HEK293 (cell line): ENCODE measurements around the gene RITA1.
A peak's percentile ranks its signal among the peaks of the same experiment; 100 is the strongest.

Source experiments
- CTCF ChIA-PET: fragments of 350-600 bp; formaldehyde crosslinking; extraction: SDS; loops from one replicate; lab custom pipeline; 2021; ENCODE audit warnings: antibody characterized with exemption; lab: Yijun Ruan, JAX
- POLR2A ChIA-PET: fragments of 300-600 bp; formaldehyde crosslinking; extraction: SDS; loops from one replicate; lab custom pipeline; 2020; ENCODE audit warnings: antibody characterized with exemption, inconsistent platforms; lab: Yijun Ruan, JAX
- H3K27ac ChIP-seq: fragments of 200-500 bp; sonication (Bioruptor generic); 2 replicates; pipeline ENCODE4 v1.5.1; 2014; ENCODE audit warnings: low read depth, low read length, control low read depth, inconsistent platforms; ENCODE audit errors: extremely low read depth
- H3K36me3 ChIP-seq, 2 experiments: fragments of 200-500 bp in 1 of 2; sonication (Bioruptor generic) in 1 of 2; 1 replicate in 1 of 2; 2 replicates in 1 of 2; pipeline ENCODE4 v1.5.1; 2014 to 2017; ENCODE audit warnings: inconsistent platforms in 2 of 2, low read length in 2 of 2; ENCODE audit not compliant: control insufficient read depth in 2 of 2, insufficient read depth in 1 of 2
- H3K4me1 ChIP-seq: fragments of 200-500 bp; sonication (Bioruptor generic); 2 replicates; pipeline ENCODE4 v1.5.1; 2014; ENCODE audit warnings: mild to moderate bottlenecking, low read length, inconsistent platforms; ENCODE audit not compliant: control insufficient read depth, insufficient read depth
- H3K4me3 ChIP-seq: 2 replicates; pipeline ENCODE4 v1.5.1; 2011; ENCODE audit warnings: low read depth, mild to moderate bottlenecking, control low read depth, low read length, moderate library complexity
- H3K9me3 ChIP-seq: fragments of 200-500 bp; sonication (Bioruptor generic); 2 replicates; pipeline ENCODE4 v1.5.1; 2014; ENCODE audit warnings: low read depth, low read length, inconsistent platforms; ENCODE audit not compliant: control insufficient read depth, insufficient read depth
- HOXD13 ChIP-seq: sonication (generic); formaldehyde crosslinking; IDR thresholded peaks from 2 replicates; pipeline ENCODE4 v1.8.0; 2022; ENCODE audit warnings: missing genetic modification reagents, borderline replicate concordance
- RBAK ChIP-seq: fragments of 450-650 bp; formaldehyde crosslinking; IDR thresholded peaks from 2 replicates; pipeline ENCODE4 v1.5.1; 2016; ENCODE audit warnings: missing biosample characterization, missing genetic modification characterization
- ZNF121 ChIP-seq: fragments of 450-650 bp; formaldehyde crosslinking; IDR thresholded peaks from 2 replicates; pipeline ENCODE4 v1.5.1; 2016; ENCODE audit warnings: missing biosample characterization, missing genetic modification characterization
- ZNF16 ChIP-seq: fragments of 450-650 bp; formaldehyde crosslinking; IDR thresholded peaks from 2 replicates; pipeline ENCODE4 v1.5.1; 2016; ENCODE audit warnings: low read depth, missing biosample characterization, missing genetic modification characterization
- ZNF248 ChIP-seq: fragments of 450-650 bp; formaldehyde crosslinking; IDR thresholded peaks from 2 replicates; pipeline ENCODE4 v1.5.1; 2017; ENCODE audit warnings: missing biosample characterization, missing genetic modification characterization
- ZNF324 ChIP-seq: fragments of 450-650 bp; formaldehyde crosslinking; IDR thresholded peaks from 2 replicates; pipeline ENCODE4 v1.5.1; 2016; ENCODE audit warnings: missing biosample characterization, missing genetic modification characterization
- ZNF529 ChIP-seq: fragments of 450-650 bp; formaldehyde crosslinking; IDR thresholded peaks from 2 replicates; pipeline ENCODE4 v1.5.1; 2017; ENCODE audit warnings: missing genetic modification characterization, missing biosample characterization; ENCODE audit not compliant: insufficient replicate concordance
- ZNF555 ChIP-seq: fragments of 450-650 bp; formaldehyde crosslinking; conservative IDR thresholded peaks from 2 replicates; pipeline ENCODE4 v1.5.1; 2017; ENCODE audit warnings: missing biosample characterization, mild to moderate bottlenecking, missing genetic modification characterization, inconsistent platforms
- ZNF571 ChIP-seq: fragments of 450-650 bp; formaldehyde crosslinking; IDR thresholded peaks from 2 replicates; pipeline ENCODE4 v1.5.0; 2017; ENCODE audit warnings: missing biosample characterization, missing genetic modification characterization
- ZNF626 ChIP-seq: fragments of 450-650 bp; sonication (Bioruptor Pico); formaldehyde crosslinking; IDR thresholded peaks from 2 replicates; pipeline ENCODE4 v1.5.1; 2018; ENCODE audit warnings: missing biosample characterization, missing genetic modification characterization, inconsistent platforms
- ZNF639 ChIP-seq: fragments of 450-650 bp; formaldehyde crosslinking; IDR thresholded peaks from 2 replicates; pipeline ENCODE4 v1.5.1; 2016; ENCODE audit warnings: missing biosample characterization, missing genetic modification characterization
- ZNF768 ChIP-seq: fragments of 450-650 bp; formaldehyde crosslinking; IDR thresholded peaks from 2 replicates; pipeline ENCODE4 v1.5.1; 2018; ENCODE audit warnings: missing biosample characterization, mild to moderate bottlenecking, missing genetic modification characterization
- ZNF776 ChIP-seq: fragments of 450-650 bp; formaldehyde crosslinking; IDR thresholded peaks from 2 replicates; pipeline ENCODE4 v1.5.0; 2017; ENCODE audit warnings: missing biosample characterization, missing genetic modification characterization, borderline replicate concordance
- TF ChIP-seq, protein P1 (sequence below): fragments of 450-650 bp; formaldehyde crosslinking; IDR thresholded peaks from 2 replicates; pipeline ENCODE4 v1.5.1; 2017; ENCODE audit warnings: missing biosample characterization, missing genetic modification characterization
- TF ChIP-seq, protein P2 (sequence below): fragments of 450-650 bp; formaldehyde crosslinking; IDR thresholded peaks from 2 replicates; pipeline ENCODE4 v1.5.0; 2017; ENCODE audit warnings: missing biosample characterization, missing genetic modification characterization, borderline replicate concordance

Gene RITA1

GRCh38 chr12:113226696-113227568, 41.4 kb downstream of the RITA1 start:
- Histone ChIP-seq H3K4me3 (no peak overlapping the region), H3K27ac (no peak overlapping the region), H3K36me3 (peaks cover 0 to 38% of the 10 kb centered on the region in 2 experiments; a peak in 1 of 3 replicates), H3K4me1 (no peaks in the 10 kb centered on the region), H3K9me3 (no peaks in the 10 kb centered on the region)
- ChIA-PET POLR2A (interaction anchor here (0.6 kb wide), 1 partner anchor 30 kb away, joined by 9 read pairs; no protein-coding TSS in a partner anchor), CTCF (interaction anchor here (0.6 to 0.8 kb wide), 2 partner anchors 9 to 31 kb away, joined by 3 read pairs; no protein-coding TSS in a partner anchor)
- TF ChIP-seq ZNF529 (tag by site-specific recombination) (no peak), ZNF571 (tag by site-specific recombination) (no peak), ZNF626 (tag by site-specific recombination) (no peak)
- TF ChIP-seq, protein P1, sequence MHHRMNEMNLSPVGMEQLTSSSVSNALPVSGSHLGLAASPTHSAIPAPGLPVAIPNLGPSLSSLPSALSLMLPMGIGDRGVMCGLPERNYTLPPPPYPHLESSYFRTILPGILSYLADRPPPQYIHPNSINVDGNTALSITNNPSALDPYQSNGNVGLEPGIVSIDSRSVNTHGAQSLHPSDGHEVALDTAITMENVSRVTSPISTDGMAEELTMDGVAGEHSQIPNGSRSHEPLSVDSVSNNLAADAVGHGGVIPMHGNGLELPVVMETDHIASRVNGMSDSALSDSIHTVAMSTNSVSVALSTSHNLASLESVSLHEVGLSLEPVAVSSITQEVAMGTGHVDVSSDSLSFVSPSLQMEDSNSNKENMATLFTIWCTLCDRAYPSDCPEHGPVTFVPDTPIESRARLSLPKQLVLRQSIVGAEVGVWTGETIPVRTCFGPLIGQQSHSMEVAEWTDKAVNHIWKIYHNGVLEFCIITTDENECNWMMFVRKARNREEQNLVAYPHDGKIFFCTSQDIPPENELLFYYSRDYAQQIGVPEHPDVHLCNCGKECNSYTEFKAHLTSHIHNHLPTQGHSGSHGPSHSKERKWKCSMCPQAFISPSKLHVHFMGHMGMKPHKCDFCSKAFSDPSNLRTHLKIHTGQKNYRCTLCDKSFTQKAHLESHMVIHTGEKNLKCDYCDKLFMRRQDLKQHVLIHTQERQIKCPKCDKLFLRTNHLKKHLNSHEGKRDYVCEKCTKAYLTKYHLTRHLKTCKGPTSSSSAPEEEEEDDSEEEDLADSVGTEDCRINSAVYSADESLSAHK (tag by site-specific recombination) = peak; percentile 75

DNA sequence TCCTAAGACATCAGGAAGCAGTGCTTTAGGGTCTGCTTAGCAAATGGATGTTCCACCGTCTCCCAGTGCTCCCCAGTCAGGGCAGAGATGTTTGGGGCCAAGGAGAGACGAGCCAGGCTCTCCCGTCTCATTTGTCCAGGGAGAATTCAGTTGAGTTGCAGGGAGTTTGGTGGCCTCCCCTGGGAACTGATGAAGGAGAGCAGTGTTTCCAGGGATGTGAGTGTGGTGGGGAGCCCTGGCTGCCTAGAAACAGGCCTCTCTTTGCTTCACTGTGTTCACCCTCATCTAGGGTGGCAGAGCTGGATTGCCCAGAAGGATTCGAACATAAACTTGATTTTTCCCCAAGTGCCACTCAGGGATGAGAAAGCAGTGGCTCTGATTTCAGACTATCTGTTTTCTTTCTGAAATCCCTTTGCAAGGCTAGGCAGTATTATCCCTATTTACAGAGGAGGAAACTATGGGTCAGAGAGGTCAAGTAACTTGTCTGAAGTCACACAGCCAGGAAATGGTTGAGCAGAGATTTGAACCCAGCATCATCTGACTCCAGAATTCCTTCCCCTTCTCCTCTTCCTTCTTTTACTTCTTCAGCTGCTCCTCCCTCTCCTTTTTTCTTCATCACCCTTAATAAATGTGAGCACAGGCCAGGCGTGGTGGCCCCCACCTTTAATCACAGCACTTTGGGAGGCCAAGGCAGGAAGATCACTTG, 42.3 kb downstream of the RITA1 start:
- Histone ChIP-seq H3K9me3 (no peaks in the 10 kb centered on the region), H3K36me3 (peaks cover 0 to 47% of the 10 kb centered on the region in 2 experiments; a peak in 1 of 3 replicates), H3K4me1 (no peaks in the 10 kb centered on the region), H3K4me3 (no peak overlapping the region), H3K27ac (no peak overlapping the region)
- ChIA-PET POLR2A (interaction anchor here (0.6 kb wide), 1 partner anchor 31 kb away, joined by 9 read pairs; no protein-coding TSS in a partner anchor), CTCF (no interaction called here)
- TF ChIP-seq ZNF121 (tag by site-specific recombination) (no peak), ZNF768 (peak; percentile 75)

DNA sequence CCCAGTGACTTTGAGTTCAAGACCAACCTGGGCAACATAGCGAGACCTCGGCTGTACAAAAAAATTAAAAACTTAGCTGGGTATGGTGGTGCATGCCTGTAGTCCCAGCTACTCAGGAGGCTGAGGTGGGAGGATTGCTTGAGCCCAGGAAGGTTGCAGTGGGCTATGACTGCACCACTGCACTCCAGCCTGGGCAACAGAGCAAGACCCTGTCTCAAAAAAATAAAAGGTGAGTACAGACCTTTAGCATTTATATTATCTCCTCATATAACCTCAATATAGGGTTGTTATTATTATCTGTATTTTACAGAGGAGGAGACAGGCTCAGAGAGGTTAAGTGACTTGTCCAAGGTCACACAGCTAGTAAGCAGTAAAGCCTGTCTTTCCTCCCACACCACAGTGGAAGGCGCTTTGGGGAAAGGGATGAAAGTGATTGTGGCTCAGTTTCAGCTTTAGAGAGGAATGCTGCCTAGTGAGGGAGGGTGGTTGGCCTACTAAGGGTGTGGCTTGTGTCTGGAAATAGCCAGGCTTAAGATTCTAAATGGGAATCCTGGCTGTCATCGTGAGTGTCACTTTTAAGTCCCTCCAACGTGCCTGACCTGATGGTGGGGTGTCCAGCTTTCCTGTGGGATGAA, 43.0 kb downstream of the RITA1 start:
- ChIA-PET CTCF (no interaction called here), POLR2A (no interaction called here)
- Histone ChIP-seq H3K27ac (no peak overlapping the region), H3K36me3 (peaks cover 0 to 54% of the 10 kb centered on the region in 2 experiments; a peak in 1 of 3 replicates), H3K4me1 (no peaks in the 10 kb centered on the region), H3K4me3 (no peak overlapping the region), H3K9me3 (no peaks in the 10 kb centered on the region)
- TF ChIP-seq ZNF768 (peak; percentile 80; the same call in 1 of the 2 replicates), ZNF121 (tag by site-specific recombination) (peak; percentile 65), ZNF16 (tag by site-specific recombination) (no peak)

- peaks cover 0 to 55% of the 10 kb centered on the region in 2 experiments; a peak in 1 of 3 replicates for H3K36me3 ChIP-seq
- ChIA-PET POLR2A (no interaction called here), CTCF (interaction anchor here (1.3 kb wide), 1 partner anchor 56 kb away, joined by 6 read pairs; no protein-coding TSS in a partner anchor)
- no peak overlapping the region for H3K4me3 ChIP-seq
- no peaks in the 10 kb centered on the region for H3K9me3 ChIP-seq
- H3K4me1 ChIP-seq = no peaks in the 10 kb centered on the region
- no peak overlapping the region for H3K27ac ChIP-seq
- TF ChIP-seq RBAK (tag by site-specific recombination) = no peak
- no peak for TF ChIP-seq ZNF555 (tag by site-specific recombination)
- no peak for TF ChIP-seq ZNF324
- TF ChIP-seq, protein P2, sequence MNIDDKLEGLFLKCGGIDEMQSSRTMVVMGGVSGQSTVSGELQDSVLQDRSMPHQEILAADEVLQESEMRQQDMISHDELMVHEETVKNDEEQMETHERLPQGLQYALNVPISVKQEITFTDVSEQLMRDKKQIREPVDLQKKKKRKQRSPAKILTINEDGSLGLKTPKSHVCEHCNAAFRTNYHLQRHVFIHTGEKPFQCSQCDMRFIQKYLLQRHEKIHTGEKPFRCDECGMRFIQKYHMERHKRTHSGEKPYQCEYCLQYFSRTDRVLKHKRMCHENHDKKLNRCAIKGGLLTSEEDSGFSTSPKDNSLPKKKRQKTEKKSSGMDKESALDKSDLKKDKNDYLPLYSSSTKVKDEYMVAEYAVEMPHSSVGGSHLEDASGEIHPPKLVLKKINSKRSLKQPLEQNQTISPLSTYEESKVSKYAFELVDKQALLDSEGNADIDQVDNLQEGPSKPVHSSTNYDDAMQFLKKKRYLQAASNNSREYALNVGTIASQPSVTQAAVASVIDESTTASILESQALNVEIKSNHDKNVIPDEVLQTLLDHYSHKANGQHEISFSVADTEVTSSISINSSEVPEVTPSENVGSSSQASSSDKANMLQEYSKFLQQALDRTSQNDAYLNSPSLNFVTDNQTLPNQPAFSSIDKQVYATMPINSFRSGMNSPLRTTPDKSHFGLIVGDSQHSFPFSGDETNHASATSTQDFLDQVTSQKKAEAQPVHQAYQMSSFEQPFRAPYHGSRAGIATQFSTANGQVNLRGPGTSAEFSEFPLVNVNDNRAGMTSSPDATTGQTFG (tag by site-specific recombination) = no peak
- no peak for TF ChIP-seq ZNF776 (tag by site-specific recombination)
- TF ChIP-seq ZNF639 (tag by site-specific recombination) = no peak
- no peak for TF ChIP-seq ZNF248 (tag by site-specific recombination)
- no peak for TF ChIP-seq HOXD13
Observed at GRCh38 chr12:113230315-113231234, 45.1 kb downstream of the RITA1 start.
